ENCODE measurements around the gene DLG2.
"Not testable (repeated sequence)": the region's sequence is repeated elsewhere in the genome, so short reads cannot be mapped to it uniquely, and the experiment has no call there.

DLG2 gene

GRCh38 chr11:83441601-83442000 lies 2185.5 kb downstream of the DLG2 start:
- POLR2A ChIA-PET (ENCODE audit: low non-redundant PET), result no interaction called here
- CTCF ChIA-PET, result interaction anchor here (1.1 kb wide), 1 partner anchor 18 kb away, joined by 3 read pairs; no protein-coding TSS in a partner anchor
- DNase-seq (ENCODE audit: low spot score), result no peak

DNA sequence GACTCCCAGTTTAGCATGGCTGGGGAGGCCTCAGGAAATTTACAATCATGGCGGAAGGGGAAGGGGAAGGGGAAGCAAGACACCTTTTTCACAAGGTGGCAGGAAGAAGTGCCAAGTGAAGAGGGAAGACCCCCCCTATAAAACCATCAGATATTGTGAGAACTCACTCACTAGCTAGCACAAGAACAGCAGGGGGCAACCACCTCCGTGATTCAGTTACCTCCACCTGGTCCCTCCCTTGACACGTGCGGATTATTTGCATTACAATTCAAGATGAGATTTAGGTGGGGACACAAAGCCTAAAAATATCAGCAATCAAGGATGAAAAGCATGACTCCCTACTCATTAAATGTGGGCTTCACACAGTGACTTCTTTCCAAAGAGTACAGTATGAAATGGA lies 2186.0 kb downstream of the DLG2 start:
- DNase-seq (ENCODE audit: low spot score), result no peak
- TF ChIP-seq CTCF (conservative IDR thresholded peaks at IDR 0.05; ENCODE audit: low read depth), result no peak
- no peak overlapping the region for H3K27ac ChIP-seq
- ChIA-PET POLR2A (ENCODE audit: low non-redundant PET) (no interaction called here), CTCF (interaction anchor here (1.1 kb wide), 1 partner anchor 18 kb away, joined by 3 read pairs; no protein-coding TSS in a partner anchor)

More at GRCh38 chr11:83441601-83442000, 2185.5 kb downstream of the DLG2 start:
- no peak overlapping the region for H3K27ac ChIP-seq
- no peak for TF ChIP-seq CTCF (conservative IDR thresholded peaks at IDR 0.05; ENCODE audit: low read depth)

GRCh38 chr11:83438438-83438837 lies 2188.7 kb downstream of the DLG2 start:
- no peak for DNase-seq (ENCODE audit: low spot score)
- ChIA-PET CTCF (no interaction called here), POLR2A (ENCODE audit: low non-redundant PET) (no interaction called here)
- TF ChIP-seq CTCF (conservative IDR thresholded peaks at IDR 0.05; ENCODE audit: low read depth), result no peak
- no peak overlapping the region for H3K27ac ChIP-seq

- no peak for DNase-seq (ENCODE audit: low spot score)
- ChIA-PET CTCF (no interaction called here), POLR2A (ENCODE audit: low non-redundant PET) (no interaction called here)
- TF ChIP-seq CTCF (conservative IDR thresholded peaks at IDR 0.05; ENCODE audit: low read depth), result no peak
- no peak overlapping the region for H3K27ac ChIP-seq
Observed at GRCh38 chr11:83437939-83438338, 2189.2 kb downstream of the DLG2 start.

DNA sequence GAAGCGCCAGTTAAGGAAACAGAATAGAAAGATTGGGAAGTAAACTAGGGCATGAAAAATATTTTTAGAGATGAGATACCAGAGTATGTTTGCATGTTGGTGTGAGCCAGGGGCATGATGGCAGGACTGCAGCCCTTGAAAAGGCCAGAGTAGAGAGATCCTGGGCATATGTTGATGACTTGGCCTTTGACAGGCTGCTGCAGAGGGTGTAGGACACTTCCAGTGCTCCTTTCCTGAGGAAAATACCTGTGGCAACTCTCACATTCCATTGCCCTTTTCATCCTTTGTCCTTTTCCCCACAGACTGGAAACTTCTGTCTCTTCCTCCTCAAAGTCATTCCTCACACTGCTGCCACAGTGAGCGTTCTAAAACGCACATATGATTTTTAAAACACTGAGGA lies 2190.3 kb downstream of the DLG2 start:
- no peak for DNase-seq (ENCODE audit: low spot score)
- ChIA-PET CTCF (no interaction called here), POLR2A (ENCODE audit: low non-redundant PET) (no interaction called here)
- TF ChIP-seq CTCF (conservative IDR thresholded peaks at IDR 0.05; ENCODE audit: low read depth), result no peak
- H3K27ac ChIP-seq, result no peak overlapping the region

GRCh38 chr11:83434812-83435211 lies 2192.3 kb downstream of the DLG2 start:
- POLR2A ChIA-PET (ENCODE audit: low non-redundant PET); DNase-seq (ENCODE audit: low spot score); CTCF ChIA-PET; H3K27ac ChIP-seq: not testable (repeated sequence)

DNA sequence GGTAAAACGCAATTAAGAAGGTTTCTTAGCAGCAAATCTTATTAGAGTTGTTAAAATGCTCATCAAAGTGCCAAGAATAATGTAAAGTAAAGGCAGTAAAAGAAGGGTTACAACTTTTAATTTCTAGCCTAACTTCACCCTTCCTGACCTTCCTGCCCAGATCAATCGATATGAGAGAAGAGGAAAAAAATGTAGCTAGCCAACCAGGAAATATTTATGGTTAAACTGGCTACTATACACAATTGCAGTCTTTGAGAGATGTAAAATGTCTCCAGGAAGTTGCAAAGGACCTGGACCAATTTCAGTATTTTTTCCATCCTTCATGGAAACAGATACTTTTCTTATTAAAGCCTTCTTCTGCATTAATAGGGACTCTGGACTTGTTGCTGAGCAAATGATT lies 2199.2 kb downstream of the DLG2 start:
- POLR2A ChIA-PET (ENCODE audit: low non-redundant PET), result no interaction called here

More for the DNA sequence above, 2199.2 kb downstream of the DLG2 start:
- no peak for DNase-seq (ENCODE audit: low spot score)
- H3K27ac ChIP-seq, result no peak overlapping the region
- CTCF ChIA-PET, result no interaction called here
- TF ChIP-seq CTCF (conservative IDR thresholded peaks at IDR 0.05; ENCODE audit: low read depth), result no peak
